CD8-positive, alpha-beta memory T cell (primary cell): Measurements from ENCODE around the gene PIK3R6. TPM values are rescaled to one million over a fixed set of nuclear protein-coding genes. Genes with fewer than 3 reads are reported as not detected.
A peak's percentile ranks its signal among the peaks of the same experiment; 100 is the strongest.
"Not testable (repeated sequence)": the region's sequence is repeated elsewhere in the genome, so short reads cannot be mapped to it uniquely, and the experiment has no call there.

Experiments used
- CTCF ChIA-PET: fragments of 350-600 bp; sonication (Branson Sonifier 250); formaldehyde crosslinking; loops from one replicate; lab custom pipeline; 2021; ENCODE audit warnings: antibody characterized with exemption; lab: Charles Lee
- POLR2A ChIA-PET: fragments of 350-600 bp; sonication (Branson Sonifier 250); formaldehyde crosslinking; loops from one replicate; lab custom pipeline; 2021; ENCODE audit warnings: antibody characterized with exemption; lab: Charles Lee
- DNase-seq, 5 donors: peaks; one replicate each; pipeline versions ENCODE4 v3.0.0 to v3.0.0-alpha.2; 2020 to 2022; ENCODE audit warnings: mixed read lengths in 1 of 5
- H3K27ac ChIP-seq: one replicate; pipeline ENCODE4 v1.7.0; 2013; ENCODE audit warnings: low read depth, mild to moderate bottlenecking, low read length, moderate library complexity
- H3K27me3 ChIP-seq: 2 replicates; pipeline ENCODE4 v1.7.0; 2013; ENCODE audit warnings: low read length, mild to moderate bottlenecking; ENCODE audit not compliant: insufficient read depth, poor library complexity, severe bottlenecking
- H3K36me3 ChIP-seq: 2 replicates; pipeline ENCODE4 v1.7.0; 2013; ENCODE audit warnings: mild to moderate bottlenecking, low read length, moderate library complexity; ENCODE audit not compliant: insufficient read depth
- H3K4me1 ChIP-seq: 2 replicates; pipeline ENCODE4 v1.7.0; 2013; ENCODE audit warnings: mild to moderate bottlenecking, low read length, moderate library complexity; ENCODE audit not compliant: insufficient read depth
- H3K4me3 ChIP-seq: 2 replicates; pipeline ENCODE4 v1.7.0; 2013; ENCODE audit warnings: mild to moderate bottlenecking, low read length
- H3K9me3 ChIP-seq: 2 replicates; pipeline ENCODE4 v1.7.0; 2013; ENCODE audit warnings: mild to moderate bottlenecking, low read length
- H3K27ac Mint-ChIP-seq, 8 donors: one replicate each; pipeline ENCODE4 v1.8.0; 2020 to 2021; ENCODE audit warnings: mixed read lengths in 8 of 8, mild to moderate bottlenecking in 6 of 8, inconsistent platforms in 3 of 8, moderate library complexity in 3 of 8
- H3K27me3 Mint-ChIP-seq, 2 donors: one replicate each; pipeline ENCODE4 v1.8.0; 2020 to 2021; ENCODE audit warnings: mixed read lengths in 2 of 2, mild to moderate bottlenecking in 1 of 2, moderate library complexity in 1 of 2
- H3K36me3 Mint-ChIP-seq, 3 donors: one replicate each; pipeline ENCODE4 v1.8.0; 2020 to 2021; ENCODE audit warnings: mixed read lengths in 3 of 3, inconsistent platforms in 1 of 3, mild to moderate bottlenecking in 1 of 3
- H3K4me1 Mint-ChIP-seq, 3 donors: one replicate each; pipeline ENCODE4 v1.8.0; 2020 to 2021; ENCODE audit warnings: mixed read lengths in 3 of 3, inconsistent platforms in 1 of 3, mild to moderate bottlenecking in 1 of 3
- H3K4me3 Mint-ChIP-seq, 7 donors: one replicate each; pipeline ENCODE4 v1.8.0; 2020 to 2021; ENCODE audit warnings: mixed read lengths in 7 of 7, mild to moderate bottlenecking in 6 of 7, moderate library complexity in 4 of 7, inconsistent platforms in 2 of 7
- H3K9me3 Mint-ChIP-seq, 5 donors: one replicate each; pipeline ENCODE4 v1.8.0; 2020 to 2022; ENCODE audit warnings: mixed read lengths in 5 of 5, mild to moderate bottlenecking in 3 of 5, moderate library complexity in 2 of 5, inconsistent platforms in 1 of 5
- polyA plus RNA-seq: library from polyadenylated mRNA; unstranded; fragments of 300-500 nt; fragmentation: Illumina TruSeq; gene quantifications from one replicate; pipeline ENCODE4 v1.2.3, GENCODE V29; 2021
- total RNA-seq, 2 experiments: library from RNA; stranded (reverse); gene quantifications; one replicate each; pipeline ENCODE4 v1.2.3, GENCODE V29; 2021

The PIK3R6 gene
- total and polyA plus RNA-seq, 3 experiments from 2014 or later = 0.18 to 0.61 (median 0.35) TPM

GRCh38 chr17:8806253-8806925 lies 61.1 kb downstream of the PIK3R6 start:
- no peak overlapping the region for H3K4me3 ChIP-seq
- H3K36me3 Mint-ChIP-seq = peaks cover 7 to 31% (median 8%) of the 10 kb centered on the region in 3 donors
- H3K4me3 Mint-ChIP-seq = peak overlapping the region in 1 of 7 donors; percentile 23
- CTCF ChIA-PET = interaction anchor here (2.4 kb wide), 1 partner anchor 192 kb away, joined by 7 read pairs; no protein-coding TSS in a partner anchor
- H3K27me3 ChIP-seq = no peaks in the 10 kb centered on the region
- POLR2A ChIA-PET = no interaction called here
- peaks cover 10 to 36% (median 26%) of the 10 kb centered on the region in 5 donors for H3K9me3 Mint-ChIP-seq
- H3K9me3 ChIP-seq = no peaks in the 10 kb centered on the region
- no peaks in the 10 kb centered on the region for H3K36me3 ChIP-seq
- no peak overlapping the region for H3K27ac ChIP-seq
- peaks cover 7 to 15% (median 11%) of the 10 kb centered on the region in 3 donors for H3K4me1 Mint-ChIP-seq
- peaks cover 8 to 18% of the 10 kb centered on the region in 2 donors for H3K27me3 Mint-ChIP-seq
- no peaks in the 10 kb centered on the region for H3K4me1 ChIP-seq
- no peak for DNase-seq
- peak overlapping the region in 2 of 8 donors; percentile 10 to 40 for H3K27ac Mint-ChIP-seq

- H3K4me3 Mint-ChIP-seq, H3K27ac ChIP-seq, H3K9me3 ChIP-seq, H3K27me3 ChIP-seq, POLR2A ChIA-PET, H3K36me3 ChIP-seq, H3K4me1 ChIP-seq, DNase-seq, H3K4me3 ChIP-seq: not testable (repeated sequence)
- CTCF ChIA-PET = interaction anchor here (2.4 kb wide), 1 partner anchor 193 kb away, joined by 7 read pairs; no protein-coding TSS in a partner anchor
- Mint-ChIP-seq H3K27ac (peak overlapping the region in 1 of 8 donors; percentile 44), H3K27me3 (peaks cover 8 to 13% of the 10 kb centered on the region in 2 donors), H3K36me3 (peaks cover 6 to 25% (median 7%) of the 10 kb centered on the region in 3 donors), H3K9me3 (peaks cover 8 to 29% (median 21%) of the 10 kb centered on the region in 5 donors), H3K4me1 (peaks cover 7 to 15% (median 11%) of the 10 kb centered on the region in 3 donors)
These were observed 62.1 kb downstream of the PIK3R6 start for GRCh38 chr17:8805396-8805795.

- no peak overlapping the region for H3K27ac Mint-ChIP-seq
- H3K9me3 ChIP-seq = no peaks in the 10 kb centered on the region
- peaks cover 0 to 5% of the 10 kb centered on the region in 2 donors for H3K27me3 Mint-ChIP-seq
- ChIA-PET CTCF (interaction anchor here (2.4 kb wide), 1 partner anchor 194 kb away, joined by 7 read pairs; no protein-coding TSS in a partner anchor), POLR2A (no interaction called here)
- H3K27ac ChIP-seq = no peak overlapping the region
- no peaks in the 10 kb centered on the region for H3K4me1 ChIP-seq
- DNase-seq = no peak
- no peak overlapping the region for H3K4me3 Mint-ChIP-seq
- peaks cover 7 to 15% (median 11%) of the 10 kb centered on the region in 3 donors for H3K4me1 Mint-ChIP-seq
- H3K36me3 Mint-ChIP-seq = peaks cover 3 to 14% (median 7%) of the 10 kb centered on the region in 3 donors
- no peaks in the 10 kb centered on the region for H3K36me3 ChIP-seq
- peaks cover 0 to 16% (median 10%) of the 10 kb centered on the region in 5 donors for H3K9me3 Mint-ChIP-seq
- no peak overlapping the region for H3K4me3 ChIP-seq
- no peaks in the 10 kb centered on the region for H3K27me3 ChIP-seq
These were observed 63.7 kb downstream of the PIK3R6 start for GRCh38 chr17:8803531-8804420.

- no peaks in the 10 kb centered on the region for H3K9me3 ChIP-seq
- no peak overlapping the region for H3K4me3 Mint-ChIP-seq
- H3K4me3 ChIP-seq = no peak overlapping the region
- no peaks in the 10 kb centered on the region for H3K27me3 Mint-ChIP-seq
- DNase-seq = no peak
- no peaks in the 10 kb centered on the region for H3K27me3 ChIP-seq
- no peak overlapping the region for H3K27ac ChIP-seq
- no peaks in the 10 kb centered on the region for H3K9me3 Mint-ChIP-seq
- CTCF ChIA-PET = no interaction called here
- POLR2A ChIA-PET = no interaction called here
- H3K27ac Mint-ChIP-seq = no peak overlapping the region
- no peaks in the 10 kb centered on the region for H3K36me3 Mint-ChIP-seq
- no peaks in the 10 kb centered on the region for H3K36me3 ChIP-seq
- no peaks in the 10 kb centered on the region for H3K4me1 ChIP-seq
- H3K4me1 Mint-ChIP-seq = peaks cover 2 to 6% (median 4%) of the 10 kb centered on the region in 3 donors
These were observed 66.2 kb downstream of the PIK3R6 start for GRCh38 chr17:8801135-8801840.

- no peaks in the 10 kb centered on the region for H3K27me3 ChIP-seq
- H3K27ac ChIP-seq = no peak overlapping the region
- Mint-ChIP-seq H3K4me3 (no peak overlapping the region), H3K4me1 (no peaks in the 10 kb centered on the region), H3K36me3 (no peaks in the 10 kb centered on the region), H3K27me3 (peaks cover 0 to 4% of the 10 kb centered on the region in 2 donors), H3K9me3 (no peaks in the 10 kb centered on the region), H3K27ac (no peak overlapping the region)
- no peak for DNase-seq
- ChIA-PET CTCF (interaction anchor here (2.2 kb wide), 1 partner anchor 15 kb away, joined by 9 read pairs; no protein-coding TSS in a partner anchor), POLR2A (no interaction called here)
- H3K4me1 ChIP-seq = no peaks in the 10 kb centered on the region
- H3K36me3 ChIP-seq = no peaks in the 10 kb centered on the region
- H3K9me3 ChIP-seq = no peaks in the 10 kb centered on the region
- H3K4me3 ChIP-seq = no peak overlapping the region
These were observed 66.8 kb downstream of the PIK3R6 start for GRCh38 chr17:8800656-8801055.

GRCh38 chr17:8799570-8800212 lies 67.8 kb downstream of the PIK3R6 start:
- ChIA-PET CTCF (interaction anchor here (2.2 kb wide), 1 partner anchor 14 kb away, joined by 9 read pairs; no protein-coding TSS in a partner anchor), POLR2A (no interaction called here)
- Histone ChIP-seq H3K4me3 (no peak overlapping the region), H3K27me3 (no peaks in the 10 kb centered on the region), H3K27ac (no peak overlapping the region), H3K36me3 (no peaks in the 10 kb centered on the region), H3K9me3 (no peaks in the 10 kb centered on the region), H3K4me1 (no peaks in the 10 kb centered on the region)
- Mint-ChIP-seq H3K4me3 (no peak overlapping the region), H3K27me3 (peaks cover 0 to 4% of the 10 kb centered on the region in 2 donors), H3K27ac (peak overlapping the region in 1 of 8 donors; percentile 68), H3K4me1 (no peaks in the 10 kb centered on the region), H3K36me3 (no peaks in the 10 kb centered on the region), H3K9me3 (no peaks in the 10 kb centered on the region)
- DNase-seq = no peak

- POLR2A ChIA-PET = no interaction called here
These were observed 68.5 kb downstream of the PIK3R6 start, which contains the start of gene MFSD6L for GRCh38 chr17:8798846-8799569. Gene MFSD6L, minus strand, starts transcription at chr17:8799365. Its CDS starts 245 bp downstream, at chr17:8799120.

More at GRCh38 chr17:8798846-8799569, 68.5 kb downstream of the PIK3R6 start, which contains the start of gene MFSD6L:
- Histone ChIP-seq H3K9me3 (no peaks in the 10 kb centered on the region), H3K4me3 (no peak within 1 kb of the TSS), H3K36me3 (no peaks in the 10 kb centered on the region), H3K27me3 (no peaks in the 10 kb centered on the region), H3K27ac (no peak within 1 kb of the TSS), H3K4me1 (no peaks in the 10 kb centered on the region)
- Mint-ChIP-seq H3K36me3 (no peaks in the 10 kb centered on the region), H3K27me3 (peaks cover 0 to 4% of the 10 kb centered on the region in 2 donors), H3K27ac (peak within 1 kb of the TSS in 1 of 8 donors; percentile 68), H3K4me3 (no peak within 1 kb of the TSS), H3K9me3 (no peaks in the 10 kb centered on the region), H3K4me1 (no peaks in the 10 kb centered on the region)
- DNase-seq = no peak
- CTCF ChIA-PET = interaction anchor here (2.2 kb wide), 1 partner anchor 13 kb away, joined by 9 read pairs; no protein-coding TSS in a partner anchor
